ENCODE data around the gene PLK5.

The PLK5 gene

DNA sequence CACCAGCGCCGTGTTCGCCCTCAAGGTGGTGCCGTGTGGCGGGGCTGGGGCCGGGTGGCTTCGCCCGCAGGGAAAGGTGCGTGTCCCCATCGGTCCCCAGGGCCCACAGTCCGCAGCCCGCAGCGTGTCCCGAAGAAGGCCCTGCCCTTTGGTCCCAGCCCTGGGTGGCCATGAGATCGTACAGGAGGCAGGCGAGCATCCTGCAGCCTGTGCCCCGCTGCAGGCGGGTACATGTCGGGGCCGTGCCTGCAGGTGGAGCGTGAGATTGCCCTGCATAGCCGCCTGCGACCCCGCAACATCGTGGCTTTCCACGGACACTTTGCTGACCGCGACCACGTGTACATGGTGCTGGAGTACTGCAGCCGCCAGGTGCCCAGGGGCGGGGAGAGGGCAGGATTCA, 1.5 kb downstream of the PLK5 start:
- H3K36me3 ChIP-seq (ENCODE audit: insufficient read depth, low read length) = no peaks in the 10 kb centered on the region

DNA sequence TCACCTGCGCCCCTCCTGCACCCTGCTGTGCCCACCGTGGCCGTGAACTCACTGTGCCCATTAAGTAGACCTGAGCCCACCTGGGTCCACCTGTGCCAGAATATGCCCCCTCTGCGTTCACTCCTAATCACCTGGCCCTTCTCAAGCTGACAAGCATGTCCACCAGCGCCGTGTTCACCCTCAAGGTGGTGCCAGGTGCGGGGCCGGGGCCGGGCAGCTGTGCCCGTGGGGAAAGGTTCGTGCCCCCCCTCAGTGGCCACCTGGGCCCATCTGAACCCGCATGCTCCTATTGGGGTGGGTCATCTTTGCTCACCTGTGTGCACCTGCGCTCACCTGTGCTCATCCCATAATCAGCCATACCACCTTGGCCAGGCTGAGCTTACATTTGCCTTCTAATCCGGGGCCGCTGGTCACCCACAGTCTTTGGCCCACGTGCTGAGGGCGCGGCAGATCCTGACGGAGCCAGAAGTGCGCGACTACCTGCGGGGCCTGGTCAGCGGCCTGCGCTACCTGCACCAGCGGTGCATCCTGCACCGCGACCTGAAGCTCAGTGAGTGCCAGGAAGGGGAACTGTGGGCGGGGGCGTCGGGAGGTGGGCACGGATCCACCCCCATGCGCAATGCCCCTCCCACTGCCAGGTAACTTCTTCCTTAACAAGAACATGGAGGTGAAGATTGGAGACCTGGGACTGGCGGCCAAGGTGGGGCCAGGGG, 2.3 kb downstream of the PLK5 start:
- H3K79me2 ChIP-seq (ENCODE audit: insufficient read depth, low read length) = no peaks in the 10 kb centered on the region
- H3K9me2 ChIP-seq (replicated peaks; ENCODE audit: low read depth, low read length) = no peaks in the 10 kb centered on the region
- H3K4me3 ChIP-seq (ENCODE audit: low read length, poor library complexity, severe bottlenecking) = no peak overlapping the region
- H4K20me1 ChIP-seq (ENCODE audit: insufficient read depth, low read length, poor library complexity, severe bottlenecking) = no peaks in the 10 kb centered on the region
- no peaks in the 10 kb centered on the region for H3K36me3 ChIP-seq (ENCODE audit: insufficient read depth, low read length)
- H3K9me3 ChIP-seq (ENCODE audit: insufficient read depth, low read depth, low read length) = no peaks in the 10 kb centered on the region
- no peak overlapping the region for H3K9ac ChIP-seq (ENCODE audit: low read depth, low read length, poor library complexity, severe bottlenecking)
- no peaks in the 10 kb centered on the region for H3F3A ChIP-seq (ENCODE audit: low read depth)
- no peaks in the 10 kb centered on the region for H3K4me1 ChIP-seq (ENCODE audit: insufficient read depth, low read length, poor library complexity, severe bottlenecking)
- H3K4me2 ChIP-seq (ENCODE audit: low read depth, low read length, poor library complexity, severe bottlenecking) = no peak overlapping the region
- H2AFZ ChIP-seq (ENCODE audit: low read length) = no peak overlapping the region
- no peaks in the 10 kb centered on the region for H3K27me3 ChIP-seq (ENCODE audit: insufficient read depth, low read length, poor library complexity, severe bottlenecking)
- TF ChIP-seq, protein P1, sequence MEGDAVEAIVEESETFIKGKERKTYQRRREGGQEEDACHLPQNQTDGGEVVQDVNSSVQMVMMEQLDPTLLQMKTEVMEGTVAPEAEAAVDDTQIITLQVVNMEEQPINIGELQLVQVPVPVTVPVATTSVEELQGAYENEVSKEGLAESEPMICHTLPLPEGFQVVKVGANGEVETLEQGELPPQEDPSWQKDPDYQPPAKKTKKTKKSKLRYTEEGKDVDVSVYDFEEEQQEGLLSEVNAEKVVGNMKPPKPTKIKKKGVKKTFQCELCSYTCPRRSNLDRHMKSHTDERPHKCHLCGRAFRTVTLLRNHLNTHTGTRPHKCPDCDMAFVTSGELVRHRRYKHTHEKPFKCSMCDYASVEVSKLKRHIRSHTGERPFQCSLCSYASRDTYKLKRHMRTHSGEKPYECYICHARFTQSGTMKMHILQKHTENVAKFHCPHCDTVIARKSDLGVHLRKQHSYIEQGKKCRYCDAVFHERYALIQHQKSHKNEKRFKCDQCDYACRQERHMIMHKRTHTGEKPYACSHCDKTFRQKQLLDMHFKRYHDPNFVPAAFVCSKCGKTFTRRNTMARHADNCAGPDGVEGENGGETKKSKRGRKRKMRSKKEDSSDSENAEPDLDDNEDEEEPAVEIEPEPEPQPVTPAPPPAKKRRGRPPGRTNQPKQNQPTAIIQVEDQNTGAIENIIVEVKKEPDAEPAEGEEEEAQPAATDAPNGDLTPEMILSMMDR (conservative IDR thresholded peaks at IDR 0.05; ENCODE audit: low read length) = no peak
- no peak for TF ChIP-seq EZH2phosphoT487 (IDR thresholded peaks at IDR 0.05; ENCODE audit: borderline replicate concordance)

More for the DNA sequence above, 1.5 kb downstream of the PLK5 start:
- Histone ChIP-seq H3K27me3 (ENCODE audit: insufficient read depth, low read length, poor library complexity, severe bottlenecking) (no peaks in the 10 kb centered on the region), H3F3A (ENCODE audit: low read depth) (no peaks in the 10 kb centered on the region), H3K4me1 (ENCODE audit: insufficient read depth, low read length, poor library complexity, severe bottlenecking) (no peaks in the 10 kb centered on the region), H3K4me2 (ENCODE audit: low read depth, low read length, poor library complexity, severe bottlenecking) (no peak overlapping the region), H3K4me3 (ENCODE audit: low read length, poor library complexity, severe bottlenecking) (no peak overlapping the region), H3K9me2 (replicated peaks; ENCODE audit: low read depth, low read length) (no peaks in the 10 kb centered on the region), H2AFZ (ENCODE audit: low read length) (no peak overlapping the region), H4K20me1 (ENCODE audit: insufficient read depth, low read length, poor library complexity, severe bottlenecking) (no peaks in the 10 kb centered on the region), H3K9me3 (ENCODE audit: insufficient read depth, low read depth, low read length) (no peaks in the 10 kb centered on the region), H3K9ac (ENCODE audit: low read depth, low read length, poor library complexity, severe bottlenecking) (no peak overlapping the region), H3K79me2 (ENCODE audit: insufficient read depth, low read length) (no peaks in the 10 kb centered on the region)
- TF ChIP-seq, protein P1 (conservative IDR thresholded peaks at IDR 0.05; ENCODE audit: low read length) = no peak
- TF ChIP-seq EZH2phosphoT487 (IDR thresholded peaks at IDR 0.05; ENCODE audit: borderline replicate concordance) = no peak

DNA sequence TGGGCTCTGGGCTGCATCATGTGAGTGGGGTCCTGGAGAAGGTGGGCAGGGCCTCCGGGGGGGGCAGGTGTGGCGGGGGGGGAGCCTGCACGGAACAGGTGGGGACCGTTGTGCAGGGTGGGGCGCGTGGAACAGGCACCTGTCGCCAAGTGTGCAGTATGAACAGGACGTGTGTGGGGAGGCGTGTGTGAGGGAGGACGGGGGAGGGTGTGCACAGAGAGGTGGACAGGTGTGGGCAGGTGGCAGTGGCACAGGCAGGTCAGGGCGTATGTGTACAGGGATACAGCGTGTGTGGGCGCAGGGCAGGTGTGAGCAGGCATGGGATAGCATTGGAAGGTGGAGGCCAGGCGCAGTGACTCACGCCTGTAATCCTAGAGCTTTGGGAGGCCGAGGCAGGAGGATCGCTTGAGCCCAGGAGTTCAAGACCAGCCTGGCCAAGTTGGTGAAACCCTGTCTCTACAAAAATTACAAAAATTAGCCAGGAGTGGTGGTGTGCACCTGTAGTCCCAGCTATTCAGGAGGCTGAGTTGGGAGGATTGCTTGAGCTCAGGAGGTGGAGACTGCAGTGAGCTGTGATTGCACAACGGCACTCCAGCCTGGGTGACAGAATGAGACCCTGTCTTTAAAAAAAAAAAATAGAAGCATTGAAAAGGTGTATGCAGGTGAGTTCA, 3.2 kb downstream of the PLK5 start:
- H3F3A ChIP-seq (ENCODE audit: low read depth) = no peaks in the 10 kb centered on the region
- no peaks in the 10 kb centered on the region for H3K27me3 ChIP-seq (ENCODE audit: insufficient read depth, low read length, poor library complexity, severe bottlenecking)
- no peaks in the 10 kb centered on the region for H3K36me3 ChIP-seq (ENCODE audit: insufficient read depth, low read length)
- no peaks in the 10 kb centered on the region for H3K9me3 ChIP-seq (ENCODE audit: insufficient read depth, low read depth, low read length)
- no peaks in the 10 kb centered on the region for H3K9me2 ChIP-seq (replicated peaks; ENCODE audit: low read depth, low read length)
- no peaks in the 10 kb centered on the region for H3K79me2 ChIP-seq (ENCODE audit: insufficient read depth, low read length)
- H2AFZ ChIP-seq (ENCODE audit: low read length) = no peak overlapping the region
- no peak overlapping the region for H3K4me2 ChIP-seq (ENCODE audit: low read depth, low read length, poor library complexity, severe bottlenecking)
- H3K9ac ChIP-seq (ENCODE audit: low read depth, low read length, poor library complexity, severe bottlenecking) = no peak overlapping the region
- H3K4me1 ChIP-seq (ENCODE audit: insufficient read depth, low read length, poor library complexity, severe bottlenecking) = no peaks in the 10 kb centered on the region
- H3K4me3 ChIP-seq (ENCODE audit: low read length, poor library complexity, severe bottlenecking) = no peak overlapping the region
- no peaks in the 10 kb centered on the region for H4K20me1 ChIP-seq (ENCODE audit: insufficient read depth, low read length, poor library complexity, severe bottlenecking)
- no peak for TF ChIP-seq EZH2phosphoT487 (IDR thresholded peaks at IDR 0.05; ENCODE audit: borderline replicate concordance)
- TF ChIP-seq, protein P1 (conservative IDR thresholded peaks at IDR 0.05; ENCODE audit: low read length) = no peak
